DOHH2 (cell line): ENCODE measurements around the gene KLK13.

Source experiments
- EZH2phosphoT487 ChIP-seq: fragments of 200-600 bp; sonication (generic); IDR thresholded peaks from 2 replicates; pipeline ENCODE4 v1.6.1; 2017; ENCODE audit warnings: borderline replicate concordance, mild to moderate bottlenecking, antibody characterized with exemption, low read length, moderate library complexity, mixed read lengths
- TF ChIP-seq, protein P1 (sequence below): fragments of 200-600 bp; sonication (generic); IDR thresholded peaks from one replicate; pipeline ENCODE4 v1.5.1; 2014; ENCODE audit warnings: antibody characterized with exemption, mild to moderate bottlenecking, low read depth, low read length; ENCODE audit not compliant: poor library complexity, severe bottlenecking

DNA sequence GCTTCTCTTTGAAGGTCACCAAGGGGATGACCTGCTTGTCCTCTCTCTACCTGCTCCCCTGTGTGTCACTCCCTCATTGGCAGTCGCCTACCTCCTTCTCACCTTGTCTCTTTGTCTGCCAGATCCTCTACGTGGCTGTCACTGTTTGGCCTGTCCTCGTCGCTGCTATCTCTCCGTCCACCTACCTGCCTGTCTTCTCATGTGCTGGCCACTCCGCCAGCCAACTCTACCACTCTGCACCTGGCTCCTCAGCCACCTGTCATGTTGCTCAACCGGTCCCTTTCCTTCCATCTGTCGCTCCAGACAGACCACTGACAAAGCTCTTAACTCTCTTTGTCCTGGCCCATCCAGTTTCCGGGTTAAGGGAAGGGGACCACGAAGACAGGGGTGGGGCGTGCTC lies 30.2 kb downstream of the KLK13 start, which contains the start of gene KLK12:
- TF ChIP-seq, protein P1, sequence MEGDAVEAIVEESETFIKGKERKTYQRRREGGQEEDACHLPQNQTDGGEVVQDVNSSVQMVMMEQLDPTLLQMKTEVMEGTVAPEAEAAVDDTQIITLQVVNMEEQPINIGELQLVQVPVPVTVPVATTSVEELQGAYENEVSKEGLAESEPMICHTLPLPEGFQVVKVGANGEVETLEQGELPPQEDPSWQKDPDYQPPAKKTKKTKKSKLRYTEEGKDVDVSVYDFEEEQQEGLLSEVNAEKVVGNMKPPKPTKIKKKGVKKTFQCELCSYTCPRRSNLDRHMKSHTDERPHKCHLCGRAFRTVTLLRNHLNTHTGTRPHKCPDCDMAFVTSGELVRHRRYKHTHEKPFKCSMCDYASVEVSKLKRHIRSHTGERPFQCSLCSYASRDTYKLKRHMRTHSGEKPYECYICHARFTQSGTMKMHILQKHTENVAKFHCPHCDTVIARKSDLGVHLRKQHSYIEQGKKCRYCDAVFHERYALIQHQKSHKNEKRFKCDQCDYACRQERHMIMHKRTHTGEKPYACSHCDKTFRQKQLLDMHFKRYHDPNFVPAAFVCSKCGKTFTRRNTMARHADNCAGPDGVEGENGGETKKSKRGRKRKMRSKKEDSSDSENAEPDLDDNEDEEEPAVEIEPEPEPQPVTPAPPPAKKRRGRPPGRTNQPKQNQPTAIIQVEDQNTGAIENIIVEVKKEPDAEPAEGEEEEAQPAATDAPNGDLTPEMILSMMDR = no peak
- no peak for TF ChIP-seq EZH2phosphoT487
